MM.1S (cell line): ENCODE measurements around the gene RIPOR1.

Experiments
- EZH2 ChIP-seq: fragments of 300-600 bp; sonication (generic); optimal IDR thresholded peaks from 2 replicates; pipeline ENCODE3; 2017; ENCODE audit warnings: low read depth, mild to moderate bottlenecking, antibody characterized with exemption, low read length, mixed read lengths
- TF ChIP-seq, protein P1 (sequence below): fragments of 300-600 bp; sonication (generic); IDR thresholded peaks from 2 replicates; pipeline ENCODE4 v1.5.1; 2016; ENCODE audit warnings: antibody characterized with exemption, low read length, mixed read lengths

DNA sequence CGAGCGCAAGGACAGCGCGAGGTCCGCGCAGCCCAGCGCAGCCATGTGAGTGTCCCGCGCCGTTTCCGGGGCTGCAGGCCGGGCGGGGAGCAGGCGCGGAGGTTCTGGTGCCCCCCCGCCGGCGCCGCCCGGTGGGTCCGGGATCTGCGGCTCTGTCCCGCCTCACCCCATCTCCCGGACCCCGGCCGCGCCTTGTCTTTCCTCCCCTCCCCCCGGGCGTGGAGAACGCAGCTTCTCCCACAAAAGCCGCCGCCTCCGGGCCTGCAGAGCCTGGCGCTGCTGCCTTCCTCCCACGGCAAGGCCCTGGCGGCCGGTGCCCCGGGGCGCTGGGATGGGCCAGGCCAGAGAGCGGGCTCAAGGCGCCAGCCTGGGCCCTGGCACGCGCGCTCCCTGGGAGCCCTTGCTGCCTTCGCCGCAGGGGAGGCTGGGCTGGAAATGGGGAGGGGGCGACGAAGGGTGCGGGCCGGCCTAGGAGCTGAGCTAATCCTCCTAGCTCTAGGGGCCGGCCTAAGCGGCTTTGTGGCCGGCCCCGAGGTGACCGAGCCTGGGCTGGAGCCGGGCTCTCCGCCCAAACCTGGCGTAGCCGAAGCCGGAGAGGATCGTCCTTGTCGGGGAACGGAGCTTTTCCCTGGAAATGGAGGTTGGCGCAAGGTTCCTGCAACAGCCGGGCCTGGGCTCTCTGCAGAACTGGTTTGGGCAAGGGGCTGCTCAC, 397 bp downstream of the RIPOR1 start:
- TF ChIP-seq, protein P1, sequence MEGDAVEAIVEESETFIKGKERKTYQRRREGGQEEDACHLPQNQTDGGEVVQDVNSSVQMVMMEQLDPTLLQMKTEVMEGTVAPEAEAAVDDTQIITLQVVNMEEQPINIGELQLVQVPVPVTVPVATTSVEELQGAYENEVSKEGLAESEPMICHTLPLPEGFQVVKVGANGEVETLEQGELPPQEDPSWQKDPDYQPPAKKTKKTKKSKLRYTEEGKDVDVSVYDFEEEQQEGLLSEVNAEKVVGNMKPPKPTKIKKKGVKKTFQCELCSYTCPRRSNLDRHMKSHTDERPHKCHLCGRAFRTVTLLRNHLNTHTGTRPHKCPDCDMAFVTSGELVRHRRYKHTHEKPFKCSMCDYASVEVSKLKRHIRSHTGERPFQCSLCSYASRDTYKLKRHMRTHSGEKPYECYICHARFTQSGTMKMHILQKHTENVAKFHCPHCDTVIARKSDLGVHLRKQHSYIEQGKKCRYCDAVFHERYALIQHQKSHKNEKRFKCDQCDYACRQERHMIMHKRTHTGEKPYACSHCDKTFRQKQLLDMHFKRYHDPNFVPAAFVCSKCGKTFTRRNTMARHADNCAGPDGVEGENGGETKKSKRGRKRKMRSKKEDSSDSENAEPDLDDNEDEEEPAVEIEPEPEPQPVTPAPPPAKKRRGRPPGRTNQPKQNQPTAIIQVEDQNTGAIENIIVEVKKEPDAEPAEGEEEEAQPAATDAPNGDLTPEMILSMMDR = no peak
- TF ChIP-seq EZH2 = no peak
